Measurements from ENCODE around the gene NUP43.
"Not testable (repeated sequence)": the region's sequence is repeated elsewhere in the genome, so short reads cannot be mapped to it uniquely, and the experiment has no call there.

The NUP43 gene

GRCh38 chr6:149746147-149746946, at the start of gene NUP43:
NUP43 (minus strand) TSS chr6:149746529; CDS start chr6:149746495, 34 bp downstream.
- peak; percentile 72 for DNase-seq (ENCODE audit: low read depth)

GRCh38 chr6:149783551-149783950, 37.2 kb upstream of the NUP43 start:
- no peak for DNase-seq (ENCODE audit: low read depth)

- no peak for DNase-seq (ENCODE audit: low read depth)
Measured at GRCh38 chr6:149782337-149782736, 36.0 kb upstream of the NUP43 start.

- DNase-seq (ENCODE audit: low read depth): no peak
Measured at GRCh38 chr6:149781715-149782114, 35.4 kb upstream of the NUP43 start.

DNA sequence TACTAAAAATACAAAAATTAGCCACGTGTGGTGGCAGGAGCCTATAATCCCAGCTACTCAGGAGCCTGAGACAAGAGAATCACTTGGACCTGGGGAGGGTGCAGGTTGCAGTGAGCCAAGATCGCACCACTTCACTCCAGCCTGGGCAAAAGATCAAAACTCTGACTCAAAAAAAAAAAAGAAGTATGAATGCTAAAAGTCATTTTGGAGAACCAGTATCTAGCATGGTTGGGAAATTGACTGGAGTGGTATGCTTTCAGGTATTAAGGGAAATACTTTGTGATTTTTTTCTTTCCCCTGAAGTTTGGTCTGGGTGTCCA, 33.3 kb upstream of the NUP43 start:
- no peak for DNase-seq (ENCODE audit: low read depth)

- no peak for DNase-seq (ENCODE audit: low read depth)
Measured at GRCh38 chr6:149777624-149778023, 31.3 kb upstream of the NUP43 start.

GRCh38 chr6:149771925-149772324, 25.6 kb upstream of the NUP43 start:
- no peak for DNase-seq (ENCODE audit: low read depth)

DNA sequence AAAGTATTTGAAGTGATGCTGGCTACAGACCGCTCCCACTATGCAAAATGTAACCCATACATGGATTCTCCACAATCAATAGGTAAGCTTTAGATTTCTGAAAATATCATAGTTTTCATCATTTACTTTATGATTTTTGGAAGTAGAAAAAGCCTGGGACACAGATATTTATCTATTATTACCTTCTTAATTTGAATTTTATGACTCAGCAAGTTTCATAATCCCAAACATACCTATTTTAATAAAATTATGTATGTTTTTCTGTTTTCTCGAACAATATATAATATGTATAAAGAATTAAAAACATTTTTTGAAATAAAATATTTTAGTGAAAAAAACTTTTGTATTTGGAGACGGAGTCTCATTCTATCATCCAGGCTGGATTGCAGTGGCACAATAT, 24.9 kb upstream of the NUP43 start:
- DNase-seq (ENCODE audit: low read depth): no peak

GRCh38 chr6:149769676-149770075, 23.3 kb upstream of the NUP43 start:
- DNase-seq (ENCODE audit: low read depth): no peak

- DNase-seq (ENCODE audit: low read depth): no peak
Measured at GRCh38 chr6:149766156-149766769, 19.9 kb upstream of the NUP43 start.

DNA sequence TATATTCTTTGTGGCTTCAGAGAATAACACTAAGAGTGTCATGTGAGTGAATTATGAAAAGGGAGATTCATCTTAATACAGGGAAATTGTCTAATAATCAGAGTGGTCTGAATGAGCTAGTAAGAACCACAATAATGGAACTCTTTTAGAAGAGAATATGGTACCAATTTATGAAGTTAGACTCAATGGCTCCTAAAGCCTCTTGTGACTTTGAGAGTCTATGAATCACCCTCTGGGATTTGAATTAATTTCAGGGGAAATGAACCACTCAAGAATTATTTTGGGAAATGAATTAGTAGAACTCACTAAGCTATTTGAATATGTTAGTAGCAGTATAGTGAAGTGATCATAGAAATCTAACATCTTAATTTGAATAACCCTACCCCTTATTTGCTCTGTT, 17.5 kb upstream of the NUP43 start:
- no peak for DNase-seq (ENCODE audit: low read depth)

GRCh38 chr6:149761438-149761837, 15.1 kb upstream of the NUP43 start:
- DNase-seq (ENCODE audit: low read depth): no peak

GRCh38 chr6:149756261-149756636, 9.9 kb upstream of the NUP43 start:
- no peak for DNase-seq (ENCODE audit: low read depth)

DNA sequence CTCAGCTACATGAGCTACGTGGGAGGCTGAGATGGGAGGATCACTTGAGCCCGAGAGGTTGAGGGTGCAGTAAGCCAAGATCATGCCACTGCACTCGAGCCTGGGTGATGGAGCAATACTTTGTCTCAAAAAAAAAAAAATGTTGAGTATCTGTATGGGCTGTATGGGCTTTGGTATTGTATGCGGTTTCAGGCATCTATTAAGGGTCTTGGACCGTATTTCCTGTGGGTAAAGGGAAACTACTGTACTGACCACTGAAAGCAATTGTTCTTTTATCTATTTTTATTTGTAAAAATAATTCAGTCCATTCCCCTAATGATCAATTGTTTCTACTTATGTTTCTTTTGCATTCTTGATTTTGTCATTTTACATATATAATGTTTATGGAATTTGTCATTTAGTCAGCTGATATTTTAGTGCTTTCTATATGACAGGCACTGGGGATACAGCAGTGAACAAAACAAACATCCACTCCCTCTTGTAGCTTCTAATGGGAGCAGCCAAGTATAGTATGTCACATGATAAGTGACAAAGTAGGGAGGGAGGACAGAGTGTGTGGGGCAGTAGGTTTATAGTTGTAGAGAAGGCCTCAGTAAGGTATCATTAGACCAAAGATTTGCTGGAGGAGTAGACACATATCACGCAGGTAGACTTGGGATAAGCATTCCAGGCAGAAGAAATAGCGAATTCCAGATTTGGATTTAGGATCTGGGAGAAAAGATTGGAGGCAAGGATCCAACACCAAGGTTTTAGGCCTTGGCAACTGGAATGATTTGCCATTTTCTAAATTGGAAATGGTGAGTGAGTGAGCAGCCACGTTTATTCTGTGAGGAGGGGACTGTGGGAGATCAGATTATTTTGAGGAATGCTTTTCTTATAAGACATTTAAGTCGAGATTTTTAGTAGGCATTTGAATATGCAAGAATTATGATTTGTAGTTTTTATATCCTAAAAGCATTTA, 9.3 kb upstream of the NUP43 start:
- DNase-seq (ENCODE audit: low read depth): no peak

DNA sequence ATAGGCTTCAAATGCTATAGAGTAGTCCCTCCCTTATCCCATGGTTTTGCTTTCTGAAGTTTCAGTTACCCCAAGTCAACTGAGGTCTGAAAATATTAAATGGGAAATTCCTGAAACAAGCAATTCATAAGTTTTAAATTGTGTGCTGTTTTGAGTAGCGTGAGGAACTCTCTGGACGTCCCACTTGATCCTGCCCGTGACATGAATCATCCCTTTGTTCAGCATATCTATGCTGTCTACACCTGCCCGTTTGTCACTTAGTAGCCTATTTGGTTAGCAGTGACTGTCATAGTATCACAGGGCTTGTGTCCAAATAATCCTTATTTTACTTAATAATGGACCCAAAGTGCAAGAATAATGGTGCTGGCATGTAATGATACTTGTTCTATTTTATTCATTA, 8.2 kb upstream of the NUP43 start:
- no peak for DNase-seq (ENCODE audit: low read depth)

GRCh38 chr6:149753374-149753637, 7.0 kb upstream of the NUP43 start:
- DNase-seq (ENCODE audit: low read depth): not testable (repeated sequence)

- no peak for DNase-seq (ENCODE audit: low read depth)
Measured at GRCh38 chr6:149752600-149753373, 6.5 kb upstream of the NUP43 start.

DNA sequence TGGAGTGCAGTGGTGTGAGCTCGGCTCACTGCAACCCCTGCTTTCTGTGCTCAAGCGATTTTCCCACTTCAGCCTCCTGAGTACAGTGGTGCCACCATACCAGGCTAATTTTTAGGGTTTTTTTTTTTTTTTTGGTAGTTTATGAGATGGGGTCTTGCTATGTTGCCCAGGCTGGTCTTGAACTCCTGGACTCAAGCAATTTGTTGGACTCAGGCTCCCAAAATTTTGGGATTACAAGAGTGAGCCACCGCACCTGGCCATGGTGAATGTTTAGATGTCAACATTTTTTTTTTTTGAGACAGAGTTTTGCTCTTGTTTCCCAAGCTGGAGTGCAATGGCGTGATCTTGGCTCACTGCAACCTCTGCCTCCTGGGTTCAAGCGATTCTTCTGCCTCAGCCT, 5.6 kb upstream of the NUP43 start:
- DNase-seq (ENCODE audit: low read depth): not testable (repeated sequence)

- DNase-seq (ENCODE audit: low read depth): no peak
Measured at GRCh38 chr6:149751239-149751638, 4.9 kb upstream of the NUP43 start.

DNA sequence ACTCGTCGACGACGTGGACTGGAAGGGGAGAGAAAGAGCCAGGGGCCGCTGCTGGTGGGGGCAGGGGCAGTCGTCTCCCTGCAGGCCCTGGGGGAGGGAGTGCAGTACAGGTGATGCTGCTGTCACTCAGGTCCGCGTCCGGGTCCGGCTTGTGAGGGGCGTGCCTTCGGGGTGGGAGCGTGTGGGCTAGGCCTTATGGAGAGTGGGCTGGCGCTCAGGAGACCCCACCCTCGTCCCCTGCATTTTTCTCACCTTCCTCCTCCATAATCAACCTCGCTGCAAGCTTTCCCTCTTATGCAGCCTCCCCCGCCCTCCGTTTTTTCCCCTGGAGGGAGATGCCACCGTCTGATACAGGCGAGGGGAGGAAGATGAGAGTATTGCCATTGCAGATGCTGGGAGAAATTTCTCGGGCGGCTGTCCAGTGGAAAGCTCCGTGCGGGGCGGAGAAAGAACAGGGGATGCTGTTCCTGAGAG, 3.8 kb upstream of the NUP43 start:
- DNase-seq (ENCODE audit: low read depth): no peak

DNA sequence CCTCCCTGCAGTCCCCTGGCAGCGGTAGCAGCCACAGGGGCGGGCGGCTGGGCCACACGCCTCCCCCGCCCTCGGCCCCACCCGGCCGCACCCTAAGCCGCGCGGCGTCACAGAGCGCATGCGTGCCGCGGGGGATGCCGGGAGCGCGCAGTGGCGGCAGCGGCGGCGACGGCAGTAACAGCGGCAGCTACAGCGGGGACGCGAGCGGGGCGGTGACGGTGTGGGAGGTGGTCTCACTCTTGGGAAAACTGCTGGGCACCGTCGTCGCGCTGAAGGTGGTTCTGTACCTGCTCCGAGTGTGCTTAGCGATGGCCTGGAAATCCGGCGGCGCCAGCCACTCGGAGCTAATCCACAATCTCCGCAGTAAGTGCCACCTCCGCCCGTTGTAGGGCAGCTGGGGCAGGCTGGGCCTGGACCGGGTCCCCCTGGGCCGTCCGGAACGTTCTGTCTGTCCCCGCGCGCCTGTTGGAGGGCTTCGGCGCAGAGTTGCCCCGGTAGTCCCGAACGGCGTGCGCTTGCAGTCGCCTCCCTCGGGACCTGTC, 3.3 kb upstream of the NUP43 start, which contains the start of gene PCMT1:
Gene PCMT1, plus strand, starts transcription at position 148 of the 542 bp plus-strand sequence. Its CDS starts 161 bp downstream, at position 309.
- DNase-seq (ENCODE audit: low read depth): no peak
